Endothelial cell (in vitro differentiated cells): ENCODE measurements around the gene OXCT1. TPM values are rescaled to one million over a fixed set of nuclear protein-coding genes. Genes with fewer than 3 reads are reported as not detected.
A peak's percentile ranks its signal among the peaks of the same experiment; 100 is the strongest.

Source experiments
- DNase-seq: peaks from one replicate; pipeline ENCODE4 v3.0.0; 2021; ENCODE audit warnings: low spot score
- H3K27ac Mint-ChIP-seq: one replicate; pipeline ENCODE4 v1.8.0; 2021; ENCODE audit warnings: mixed read lengths, inconsistent platforms; ENCODE audit not compliant: unreplicated experiment
- H3K27me3 Mint-ChIP-seq: one replicate; pipeline ENCODE4 v1.8.0; 2021; ENCODE audit warnings: mild to moderate bottlenecking, moderate library complexity, mixed read lengths, inconsistent platforms; ENCODE audit not compliant: unreplicated experiment
- H3K36me3 Mint-ChIP-seq: one replicate; pipeline ENCODE4 v1.8.0; 2021; ENCODE audit warnings: mild to moderate bottlenecking, low read depth, mixed read lengths, inconsistent platforms; ENCODE audit not compliant: unreplicated experiment
- H3K4me1 Mint-ChIP-seq: one replicate; pipeline ENCODE4 v1.8.0; 2021; ENCODE audit warnings: mild to moderate bottlenecking, mixed read lengths, inconsistent platforms; ENCODE audit not compliant: unreplicated experiment
- H3K4me3 Mint-ChIP-seq: one replicate; pipeline ENCODE4 v1.8.0; 2021; ENCODE audit warnings: mild to moderate bottlenecking, mixed read lengths, inconsistent platforms; ENCODE audit not compliant: unreplicated experiment
- H3K9me3 Mint-ChIP-seq: one replicate; pipeline ENCODE4 v1.8.0; 2021; ENCODE audit warnings: mixed read lengths, inconsistent platforms; ENCODE audit not compliant: unreplicated experiment
- CTCF ChIP-seq: fragments of 200-600 bp; sonication (generic); IDR thresholded peaks from one replicate; pipeline ENCODE4 v1.5.0; 2021; ENCODE audit warnings: antibody characterized with exemption; ENCODE audit not compliant: unreplicated experiment
- total RNA-seq: library from RNA; stranded (reverse); fragmentation: NEBNext Ultra II Directional; extraction: Animal tissue kit (Norgen Biotek cat#: 25700); gene quantifications from one replicate; pipeline ENCODE4 v1.2.1, GENCODE V29; 2021; ENCODE audit not compliant: unreplicated experiment

OXCT1 gene
- total RNA-seq, 1 donor from 2014 or later = 6.5 TPM

DNA sequence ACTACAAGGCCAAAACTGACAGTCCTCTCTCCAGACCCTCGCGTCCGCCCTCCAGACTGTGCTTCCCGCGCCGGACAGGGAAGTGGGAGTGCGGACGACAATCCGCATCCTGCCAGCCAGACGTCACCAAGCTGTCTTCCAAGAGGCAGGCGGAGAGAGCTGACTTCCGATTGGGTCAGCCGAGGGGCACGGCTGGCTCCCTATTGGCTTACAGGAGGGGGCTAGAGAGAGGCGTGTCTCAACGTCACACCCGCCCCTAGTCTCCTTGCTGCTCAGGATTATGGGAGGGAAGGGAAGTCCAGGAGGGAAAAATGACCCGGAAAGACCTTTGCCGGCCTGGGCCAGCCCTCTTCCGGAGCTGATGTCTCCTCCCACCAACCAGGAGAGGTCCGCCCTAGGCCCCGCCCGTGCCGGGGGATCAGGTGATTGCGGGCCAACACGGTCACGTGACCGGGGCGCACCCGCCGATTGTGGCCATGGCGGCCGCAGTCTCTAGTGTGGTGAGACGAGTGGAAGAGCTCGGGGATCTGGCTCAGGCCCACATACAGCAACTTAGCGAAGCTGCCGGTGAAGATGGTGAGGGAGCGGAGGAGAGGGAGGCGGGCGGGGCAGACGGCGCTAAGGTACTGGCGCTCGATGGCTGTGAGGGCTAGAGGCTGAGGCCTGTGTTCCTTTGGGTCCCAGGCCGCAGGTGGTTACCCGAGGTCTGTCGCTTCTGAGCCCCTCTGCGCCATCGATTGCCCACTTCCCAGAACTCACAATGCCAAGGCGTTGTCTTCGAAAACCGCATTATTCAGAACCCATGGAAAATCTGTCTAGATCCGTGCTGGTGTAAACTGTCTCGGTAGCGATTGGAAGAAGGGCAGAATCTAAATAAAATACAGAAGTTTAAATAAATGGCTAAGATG is 33.9 kb upstream of the OXCT1 start, which contains the start of gene RIMOC1:
RIMOC1 (plus strand) TSS at position 453 of the 908 bp plus-strand sequence; CDS start at position 477, 24 bp downstream.
- peak; percentile 98 for DNase-seq
- TF ChIP-seq CTCF = no peak
- peaks cover 9% of the 10 kb centered on the region for H3K27me3 Mint-ChIP-seq
- no peaks in the 10 kb centered on the region for H3K9me3 Mint-ChIP-seq
- peak within 1 kb of the TSS; percentile 97 for H3K27ac Mint-ChIP-seq
- H3K36me3 Mint-ChIP-seq = peaks cover 3% of the 10 kb centered on the region
- peak within 1 kb of the TSS; percentile 98 for H3K4me3 Mint-ChIP-seq
- peaks cover 13% of the 10 kb centered on the region for H3K4me1 Mint-ChIP-seq

DNA sequence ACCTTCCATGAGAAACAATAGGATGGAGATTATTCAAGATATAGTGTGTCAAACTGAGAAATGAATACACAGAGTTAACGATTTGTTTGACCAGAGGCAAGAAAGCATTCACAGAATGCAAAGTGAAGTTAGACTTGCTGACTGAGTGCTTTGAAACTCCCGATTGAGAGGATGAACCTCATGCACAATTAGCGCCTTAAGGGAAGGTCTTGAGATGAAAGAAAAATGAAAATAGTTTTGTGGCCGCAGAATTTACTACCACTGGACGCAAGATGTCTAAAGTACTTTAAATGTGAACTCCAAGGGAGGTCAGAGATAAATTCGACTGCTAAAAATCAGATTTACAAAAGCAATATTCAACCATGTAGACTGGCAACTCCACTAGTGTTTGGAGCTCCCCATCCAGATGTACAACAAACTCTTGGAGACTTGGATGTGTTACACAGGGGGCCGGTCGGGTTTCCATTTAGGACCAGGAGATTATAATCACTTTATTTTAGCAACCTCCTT is 33.2 kb upstream of the OXCT1 start:
- no peak for DNase-seq
- Mint-ChIP-seq H3K27me3 (peaks cover 9% of the 10 kb centered on the region), H3K4me1 (peaks cover 13% of the 10 kb centered on the region), H3K9me3 (no peaks in the 10 kb centered on the region), H3K4me3 (peak overlapping the region; percentile 98), H3K36me3 (peaks cover 3% of the 10 kb centered on the region), H3K27ac (peak overlapping the region; percentile 97)
- TF ChIP-seq CTCF = no peak

DNA sequence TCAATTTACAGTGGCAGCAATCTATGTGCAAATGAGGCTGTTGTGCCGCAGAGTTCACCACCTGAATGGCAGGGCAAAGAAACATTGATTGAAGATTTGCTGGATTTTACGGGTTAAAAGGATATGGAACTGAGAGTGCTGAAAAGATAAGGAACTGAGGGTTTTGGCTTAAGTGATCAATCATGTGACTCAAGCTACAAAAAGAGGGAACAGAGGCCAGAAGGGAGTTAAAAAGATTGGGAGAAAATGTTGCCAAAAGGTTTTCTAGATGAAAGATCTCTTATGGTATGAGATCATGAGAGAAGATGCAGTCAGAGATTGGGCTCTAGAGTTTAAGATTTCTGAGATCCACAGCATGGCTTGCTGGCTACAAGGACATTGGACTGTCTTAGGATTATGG is 26.0 kb upstream of the OXCT1 start:
- TF ChIP-seq CTCF = no peak
- Mint-ChIP-seq H3K4me3 (no peak overlapping the region), H3K36me3 (no peaks in the 10 kb centered on the region), H3K27me3 (no peaks in the 10 kb centered on the region), H3K27ac (no peak overlapping the region), H3K4me1 (no peaks in the 10 kb centered on the region), H3K9me3 (no peaks in the 10 kb centered on the region)
- no peak for DNase-seq

- TF ChIP-seq CTCF = no peak
- no peaks in the 10 kb centered on the region for H3K36me3 Mint-ChIP-seq
- no peaks in the 10 kb centered on the region for H3K4me1 Mint-ChIP-seq
- H3K27ac Mint-ChIP-seq = no peak overlapping the region
- H3K4me3 Mint-ChIP-seq = no peak overlapping the region
- DNase-seq = no peak
- no peaks in the 10 kb centered on the region for H3K27me3 Mint-ChIP-seq
- H3K9me3 Mint-ChIP-seq = no peaks in the 10 kb centered on the region
Measured at GRCh38 chr5:41893074-41893851, 23.0 kb upstream of the OXCT1 start.
